Left lung (tissue), 10 donors: ENCODE measurements around the gene CUX1. TPM values are rescaled to one million over a fixed set of nuclear protein-coding genes. Genes with fewer than 3 reads are reported as not detected.

Source experiments
- ATAC-seq: fragments of 200-7000 bp; cut with Tn5 transposase; one replicate; pipeline ENCODE4 v1.9.1; 2020; ENCODE audit warnings: moderate library complexity
- DNase-seq, 4 donors: peaks; one replicate each; pipeline ENCODE4 v3.0.0-alpha.2; 2013 to 2020
- H3K27ac ChIP-seq, 2 donors: fragments of 200-600 bp; sonication (generic) in 1 of 2; one replicate each; pipeline versions ENCODE4 v1.5.0 to v1.8.0; 2020 to 2021
- H3K27me3 ChIP-seq, 2 donors: fragments of 200-600 bp; sonication (generic) in 1 of 2; one replicate each; pipeline versions ENCODE4 v1.5.0 to v1.8.0; 2020 to 2021
- H3K36me3 ChIP-seq, 2 donors: fragments of 200-600 bp; sonication (generic) in 1 of 2; one replicate each; pipeline versions ENCODE4 v1.5.0 to v1.8.0; 2020 to 2021
- H3K4me1 ChIP-seq, 2 donors: fragments of 200-600 bp; one replicate each; pipeline ENCODE4 v1.8.0; 2021
- H3K4me3 ChIP-seq, 2 donors: fragments of 200-600 bp; sonication (generic) in 1 of 2; one replicate each; pipeline versions ENCODE4 v1.5.0 to v1.8.0; 2020 to 2021; ENCODE audit warnings: mild to moderate bottlenecking in 1 of 2
- H3K9me3 ChIP-seq, 2 donors: fragments of 200-600 bp; sonication (generic) in 1 of 2; one replicate each; pipeline versions ENCODE4 v1.5.0 to v1.8.0; 2020 to 2021
- intact Hi-C, 2 donors: fragments of 100-400 bp; cut with DNase I; formaldehyde crosslinking; loops; one replicate each; pipeline versions ENCODE4 v1.11.2 to v1.14.2; 2022
- polyA plus RNA-seq, 6 donors: library from polyadenylated mRNA; unstranded; fragments of 120-200 nt; gene quantifications; one replicate each; pipeline ENCODE4 v1.2.1, GENCODE V29; 2013; ENCODE audit not compliant: insufficient read length in 6 of 6
- total RNA-seq, 2 donors: library from RNA; stranded (reverse); fragmentation: NEBNext Ultra II Directional; extraction: Animal tissue kit (Norgen Biotek cat#: 25700); gene quantifications; one replicate each; pipeline ENCODE4 v1.2.1, GENCODE V29; 2021
- TF ChIP-seq, protein P1 (sequence below), 2 donors: fragments of 200-600 bp; sonication (generic) in 1 of 2; IDR thresholded peaks; one replicate each; pipeline versions ENCODE4 v1.5.0 to v1.8.0; 2021; ENCODE audit warnings: antibody characterized with exemption in 2 of 2
- donor health status: DM: no; HTN: yes; CAD: no.
- donor health status: DM: no; HTN: no; CAD: no.

CUX1 gene
- total and polyA plus RNA-seq, 8 donors, result 86.4 to 157 (median 96.4) TPM

DNA sequence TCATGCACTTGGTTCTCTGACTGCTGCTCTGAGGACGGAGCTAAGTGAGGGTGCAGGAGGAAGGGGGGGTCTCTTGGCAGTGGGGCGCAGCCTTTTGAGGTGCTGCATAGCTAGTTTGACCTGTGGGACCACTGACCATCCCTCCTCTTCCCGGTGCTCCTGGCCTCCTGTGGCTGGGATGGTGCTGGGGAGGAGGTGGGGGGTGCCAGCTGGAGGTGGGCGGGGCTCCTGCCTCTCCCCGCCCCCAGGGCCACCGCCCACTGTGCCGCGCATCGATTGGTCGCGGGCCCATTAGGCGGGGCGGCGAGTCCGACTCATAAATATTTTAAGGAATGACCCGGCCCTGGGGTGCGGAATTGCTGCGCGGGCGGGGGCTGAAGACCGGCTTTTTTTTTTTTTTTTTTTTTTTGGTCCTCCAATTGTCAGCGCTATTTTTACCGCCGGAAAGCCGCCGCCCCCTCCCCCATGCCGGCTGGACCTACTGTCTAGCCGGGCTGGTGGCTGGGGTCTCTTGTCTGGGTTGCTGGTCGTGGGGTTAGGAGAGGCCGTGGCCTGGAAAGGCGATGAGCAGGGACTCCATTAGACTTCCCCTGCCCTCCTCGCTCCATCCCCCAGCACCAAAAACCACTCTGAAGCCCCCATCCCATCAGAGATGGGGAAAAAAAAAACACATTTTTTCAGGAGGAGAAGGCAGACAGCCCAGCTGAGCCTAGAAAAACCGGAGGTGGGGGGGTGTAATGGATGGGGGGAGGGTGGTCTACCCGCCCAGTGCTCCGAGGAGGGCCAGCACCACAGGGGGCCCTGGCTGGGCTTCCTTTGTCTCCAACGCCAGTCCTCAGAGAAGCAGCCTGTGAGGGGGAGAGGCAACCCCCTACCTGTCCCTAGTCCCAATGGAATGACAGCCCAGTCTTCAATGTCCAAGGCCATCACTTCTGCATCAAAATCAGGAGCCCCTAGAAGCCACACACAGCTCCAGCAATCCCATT is 475.7 kb downstream of the CUX1 start:
- Histone ChIP-seq H3K9me3 (no peaks in the 10 kb centered on the region), H3K36me3 (no peaks in the 10 kb centered on the region), H3K4me1 (peaks cover 0 to 10% of the 10 kb centered on the region in 2 donors), H3K27me3 (peaks cover 0 to under 1% of the 10 kb centered on the region in 2 donors), H3K4me3 (no peak overlapping the region), H3K27ac (no peak overlapping the region)
- intact Hi-C loops, result no loop called here
- TF ChIP-seq, protein P1, sequence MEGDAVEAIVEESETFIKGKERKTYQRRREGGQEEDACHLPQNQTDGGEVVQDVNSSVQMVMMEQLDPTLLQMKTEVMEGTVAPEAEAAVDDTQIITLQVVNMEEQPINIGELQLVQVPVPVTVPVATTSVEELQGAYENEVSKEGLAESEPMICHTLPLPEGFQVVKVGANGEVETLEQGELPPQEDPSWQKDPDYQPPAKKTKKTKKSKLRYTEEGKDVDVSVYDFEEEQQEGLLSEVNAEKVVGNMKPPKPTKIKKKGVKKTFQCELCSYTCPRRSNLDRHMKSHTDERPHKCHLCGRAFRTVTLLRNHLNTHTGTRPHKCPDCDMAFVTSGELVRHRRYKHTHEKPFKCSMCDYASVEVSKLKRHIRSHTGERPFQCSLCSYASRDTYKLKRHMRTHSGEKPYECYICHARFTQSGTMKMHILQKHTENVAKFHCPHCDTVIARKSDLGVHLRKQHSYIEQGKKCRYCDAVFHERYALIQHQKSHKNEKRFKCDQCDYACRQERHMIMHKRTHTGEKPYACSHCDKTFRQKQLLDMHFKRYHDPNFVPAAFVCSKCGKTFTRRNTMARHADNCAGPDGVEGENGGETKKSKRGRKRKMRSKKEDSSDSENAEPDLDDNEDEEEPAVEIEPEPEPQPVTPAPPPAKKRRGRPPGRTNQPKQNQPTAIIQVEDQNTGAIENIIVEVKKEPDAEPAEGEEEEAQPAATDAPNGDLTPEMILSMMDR (IDR thresholded peaks at IDR 0.05), result no peak
- no peak for DNase-seq
- no peak for ATAC-seq

DNA sequence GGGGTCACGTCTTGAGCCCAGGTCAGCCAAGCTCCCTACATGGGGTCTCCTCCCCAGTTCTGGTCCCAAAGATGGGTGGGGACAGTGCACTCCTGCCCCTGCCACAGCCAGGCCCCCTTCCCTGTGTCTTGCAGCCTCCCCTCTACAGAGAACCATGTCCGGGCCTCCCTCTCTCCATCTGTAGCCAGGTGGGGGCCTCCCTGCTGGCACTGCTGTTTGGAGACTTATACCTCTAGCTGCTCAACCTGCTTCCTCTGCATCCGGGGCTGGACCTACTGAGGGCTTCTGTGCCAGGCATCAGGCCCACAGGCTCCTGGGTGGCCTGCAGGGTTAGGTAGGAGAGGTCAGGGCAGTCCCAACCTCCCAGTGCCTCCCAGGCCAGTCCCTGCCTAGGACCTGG is 477.2 kb downstream of the CUX1 start:
- intact Hi-C loops, result no loop called here
- Histone ChIP-seq H3K4me3 (no peak overlapping the region), H3K4me1 (peaks cover 0 to 5% of the 10 kb centered on the region in 2 donors), H3K36me3 (no peaks in the 10 kb centered on the region), H3K27ac (no peak overlapping the region), H3K9me3 (no peaks in the 10 kb centered on the region), H3K27me3 (no peaks in the 10 kb centered on the region)
- TF ChIP-seq, protein P1 (IDR thresholded peaks at IDR 0.05), result no peak
- ATAC-seq (no peak), DNase-seq (no peak)

DNA sequence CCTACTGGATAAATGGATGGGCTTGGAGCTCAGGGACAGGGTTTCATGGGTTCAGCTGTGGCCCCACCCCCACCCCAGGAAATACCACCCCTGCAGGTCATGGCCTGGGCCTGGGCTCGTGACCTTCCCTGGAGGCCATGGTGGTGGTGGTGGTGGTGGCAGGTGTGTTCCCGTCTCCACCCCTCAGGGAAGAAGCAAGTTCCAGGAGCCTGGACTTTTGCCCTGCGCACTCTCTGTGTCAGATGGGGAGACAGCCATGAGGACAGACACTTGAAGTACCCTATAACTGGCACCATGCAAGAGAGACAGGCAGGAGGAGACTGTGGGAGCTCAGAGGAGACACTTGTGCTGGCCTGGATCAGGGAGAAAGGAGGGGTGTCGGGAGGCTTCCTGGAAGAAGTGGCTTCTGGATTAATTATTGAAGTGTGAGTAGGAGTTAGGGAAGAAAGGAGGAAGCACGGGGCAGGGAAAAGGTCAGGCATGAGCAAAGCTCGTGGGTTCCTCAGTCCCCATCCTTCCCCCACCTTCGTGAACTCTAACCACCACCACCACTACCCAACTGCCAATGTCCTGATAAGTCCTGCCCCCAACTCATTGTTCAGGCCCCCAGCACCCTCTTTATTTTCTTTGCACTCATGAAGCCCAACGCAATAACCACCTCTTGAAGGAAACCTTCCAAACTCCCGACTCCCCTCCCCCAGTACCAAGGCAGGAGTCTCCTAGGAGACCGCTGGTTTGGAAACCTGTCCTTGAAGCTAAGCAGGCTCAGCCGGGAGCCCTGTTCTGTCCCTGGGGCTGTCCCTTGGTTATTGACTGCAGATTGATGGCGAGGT is 478.1 kb downstream of the CUX1 start:
- peak; percentile 22 for ATAC-seq
- Histone ChIP-seq H3K27ac (no peak overlapping the region), H3K4me1 (peaks cover 0 to 9% of the 10 kb centered on the region in 2 donors), H3K27me3 (peaks cover 0 to 9% of the 10 kb centered on the region in 2 donors), H3K36me3 (no peaks in the 10 kb centered on the region), H3K4me3 (no peak overlapping the region), H3K9me3 (no peaks in the 10 kb centered on the region)
- TF ChIP-seq, protein P1 (IDR thresholded peaks at IDR 0.05), result no peak
- DNase-seq, result no peak
- intact Hi-C loops, result no loop called here

DNA sequence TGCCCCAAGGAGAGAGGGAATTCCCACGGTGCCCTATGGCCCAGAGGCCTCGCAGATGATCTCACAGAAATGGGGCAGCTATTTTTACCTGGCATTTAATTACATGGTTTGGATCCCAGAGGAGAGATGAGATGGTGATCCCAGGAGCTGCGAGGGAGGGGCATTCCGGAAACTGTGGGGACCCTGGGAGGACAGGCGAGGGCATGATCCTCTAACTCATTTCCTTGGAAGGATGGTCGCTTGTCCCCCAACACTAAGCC is 478.7 kb downstream of the CUX1 start:
- Histone ChIP-seq H3K27ac (no peak overlapping the region), H3K36me3 (no peaks in the 10 kb centered on the region), H3K9me3 (no peaks in the 10 kb centered on the region), H3K4me1 (peaks cover 0 to 9% of the 10 kb centered on the region in 2 donors), H3K4me3 (no peak overlapping the region), H3K27me3 (peaks cover 0 to 15% of the 10 kb centered on the region in 2 donors)
- DNase-seq (no peak), ATAC-seq (no peak)
- intact Hi-C loops, result no loop called here
- TF ChIP-seq, protein P1 (IDR thresholded peaks at IDR 0.05), result no peak

DNA sequence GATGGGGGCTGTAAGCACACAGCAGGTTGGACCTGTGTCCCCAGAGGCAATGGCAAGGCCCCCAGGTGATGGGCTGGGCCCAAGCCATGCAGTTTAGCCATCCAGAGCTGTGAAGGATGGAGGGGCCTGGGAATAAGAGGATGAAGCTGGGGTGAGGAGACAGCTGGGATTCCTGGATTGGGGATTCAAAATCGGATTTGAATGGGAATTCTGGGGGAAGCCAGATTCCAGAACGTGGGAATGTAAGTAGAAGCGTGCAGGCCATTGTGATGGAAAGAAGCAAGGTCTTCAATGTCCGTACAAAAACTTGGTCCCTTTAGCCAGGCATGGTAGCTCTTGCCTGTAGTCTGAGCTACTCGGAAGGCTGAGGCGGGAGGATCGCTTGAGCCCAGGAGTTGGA is 479.1 kb downstream of the CUX1 start:
- DNase-seq, result no peak

More for the DNA sequence above, 479.1 kb downstream of the CUX1 start:
- H3K4me1 ChIP-seq, result peaks cover 0 to 9% of the 10 kb centered on the region in 2 donors
- intact Hi-C loops, result no loop called here
- no peak overlapping the region for H3K4me3 ChIP-seq
- peaks cover 0 to 15% of the 10 kb centered on the region in 2 donors for H3K27me3 ChIP-seq
- no peak overlapping the region for H3K27ac ChIP-seq
- no peaks in the 10 kb centered on the region for H3K9me3 ChIP-seq
- TF ChIP-seq, protein P1 (IDR thresholded peaks at IDR 0.05), result no peak
- no peak for ATAC-seq
- no peaks in the 10 kb centered on the region for H3K36me3 ChIP-seq
